GM18907 (cell line): ENCODE results near the gene PRDM10.
A peak's percentile ranks its signal among the peaks of the same experiment; 100 is the strongest.
"Not testable (repeated sequence)": the region's sequence is repeated elsewhere in the genome, so short reads cannot be mapped to it uniquely, and the experiment has no call there.

Experiments
- ATAC-seq: cut with Tn5 transposase; IDR thresholded peaks from one replicate; pipeline ENCODE4 v1.9.1; 2021; ENCODE audit warnings: mild to moderate bottlenecking, moderate library complexity; ENCODE audit not compliant: unreplicated experiment

PRDM10 gene

GRCh38 chr11:129896062-129896461 lies 106.6 kb downstream of the PRDM10 start:
- no peak for ATAC-seq

- ATAC-seq = peak; percentile 95
Observed at GRCh38 chr11:129895126-129896041, 107.3 kb downstream of the PRDM10 start, which contains the start of gene NFRKB. NFRKB (minus strand) TSS chr11:129895578; CDS start chr11:129892849, 2,729 bp downstream.

GRCh38 chr11:129894278-129895125 lies 108.1 kb downstream of the PRDM10 start:
- no peak for ATAC-seq

GRCh38 chr11:129888451-129888850 lies 114.2 kb downstream of the PRDM10 start:
- ATAC-seq = no peak

- ATAC-seq = no peak
Observed at GRCh38 chr11:129885381-129885780, 117.3 kb downstream of the PRDM10 start.

GRCh38 chr11:129884581-129884980 lies 118.1 kb downstream of the PRDM10 start:
- ATAC-seq = no peak

- ATAC-seq = peak; percentile 63
Observed at GRCh38 chr11:129881570-129882170, 121.0 kb downstream of the PRDM10 start.

- ATAC-seq = no peak
Observed at GRCh38 chr11:129880311-129880710, 122.3 kb downstream of the PRDM10 start.

- ATAC-seq = no peak
Observed at GRCh38 chr11:129871914-129872313, 130.7 kb downstream of the PRDM10 start.

GRCh38 chr11:129868626-129869025 lies 134.0 kb downstream of the PRDM10 start:
- ATAC-seq = not testable (repeated sequence)

GRCh38 chr11:129866311-129866710 lies 136.3 kb downstream of the PRDM10 start:
- no peak for ATAC-seq

- no peak for ATAC-seq
Observed at GRCh38 chr11:129865701-129866100, 136.9 kb downstream of the PRDM10 start.

- no peak for ATAC-seq
Observed at GRCh38 chr11:129864811-129865210, 137.8 kb downstream of the PRDM10 start.

GRCh38 chr11:129861702-129862522 lies 140.7 kb downstream of the PRDM10 start:
- no peak for ATAC-seq

GRCh38 chr11:129856036-129856435 lies 146.6 kb downstream of the PRDM10 start:
- ATAC-seq = no peak

GRCh38 chr11:129855086-129855485 lies 147.5 kb downstream of the PRDM10 start:
- no peak for ATAC-seq

GRCh38 chr11:129854232-129854805 lies 148.3 kb downstream of the PRDM10 start:
- no peak for ATAC-seq

GRCh38 chr11:129853518-129854231 lies 149.0 kb downstream of the PRDM10 start:
- ATAC-seq = no peak

GRCh38 chr11:129852125-129852740 lies 150.4 kb downstream of the PRDM10 start:
- no peak for ATAC-seq
